Measurements from ENCODE around the gene AHI1.

DNA sequence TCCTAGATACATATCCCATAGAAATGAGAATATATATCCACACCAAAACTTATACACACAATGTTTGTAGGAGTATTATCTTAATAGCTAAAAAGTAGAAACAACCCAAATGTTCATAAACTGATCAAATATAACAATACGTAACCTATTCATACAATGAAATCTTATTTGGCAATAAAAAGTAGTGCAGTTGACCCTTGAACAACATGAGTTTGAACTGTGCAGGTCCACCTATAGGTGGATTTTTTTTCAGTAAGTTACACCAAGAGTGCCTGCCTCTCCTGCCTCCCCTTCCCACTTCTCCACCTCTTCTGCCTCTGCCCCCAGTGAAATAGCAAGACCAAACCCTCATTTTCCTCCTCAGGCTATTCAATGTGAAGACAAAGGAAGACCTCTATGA lies 95.2 kb downstream of the AHI1 start:
- TF ChIP-seq POLR2A (IDR thresholded peaks at IDR 0.05; ENCODE audit: extremely low read depth, insufficient read length) = no peak
- TF ChIP-seq MYC (IDR thresholded peaks at IDR 0.05; ENCODE audit: low read depth, low read length) = no peak
- TF ChIP-seq, protein P1, sequence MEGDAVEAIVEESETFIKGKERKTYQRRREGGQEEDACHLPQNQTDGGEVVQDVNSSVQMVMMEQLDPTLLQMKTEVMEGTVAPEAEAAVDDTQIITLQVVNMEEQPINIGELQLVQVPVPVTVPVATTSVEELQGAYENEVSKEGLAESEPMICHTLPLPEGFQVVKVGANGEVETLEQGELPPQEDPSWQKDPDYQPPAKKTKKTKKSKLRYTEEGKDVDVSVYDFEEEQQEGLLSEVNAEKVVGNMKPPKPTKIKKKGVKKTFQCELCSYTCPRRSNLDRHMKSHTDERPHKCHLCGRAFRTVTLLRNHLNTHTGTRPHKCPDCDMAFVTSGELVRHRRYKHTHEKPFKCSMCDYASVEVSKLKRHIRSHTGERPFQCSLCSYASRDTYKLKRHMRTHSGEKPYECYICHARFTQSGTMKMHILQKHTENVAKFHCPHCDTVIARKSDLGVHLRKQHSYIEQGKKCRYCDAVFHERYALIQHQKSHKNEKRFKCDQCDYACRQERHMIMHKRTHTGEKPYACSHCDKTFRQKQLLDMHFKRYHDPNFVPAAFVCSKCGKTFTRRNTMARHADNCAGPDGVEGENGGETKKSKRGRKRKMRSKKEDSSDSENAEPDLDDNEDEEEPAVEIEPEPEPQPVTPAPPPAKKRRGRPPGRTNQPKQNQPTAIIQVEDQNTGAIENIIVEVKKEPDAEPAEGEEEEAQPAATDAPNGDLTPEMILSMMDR (IDR thresholded peaks at IDR 0.05; ENCODE audit: low read depth, low read length) = no peak
